OCI-M2 (cell line): ENCODE measurements around the gene TMEM109.
A peak's percentile ranks its signal among the peaks of the same experiment; 100 is the strongest.

Experiments used
- DNase-seq: peaks from one replicate; lab custom pipeline; 2025; ENCODE audit not compliant: unreplicated experiment; lab: John Stamatoyannopoulos, UW

The TMEM109 gene, protein sequence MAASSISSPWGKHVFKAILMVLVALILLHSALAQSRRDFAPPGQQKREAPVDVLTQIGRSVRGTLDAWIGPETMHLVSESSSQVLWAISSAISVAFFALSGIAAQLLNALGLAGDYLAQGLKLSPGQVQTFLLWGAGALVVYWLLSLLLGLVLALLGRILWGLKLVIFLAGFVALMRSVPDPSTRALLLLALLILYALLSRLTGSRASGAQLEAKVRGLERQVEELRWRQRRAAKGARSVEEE

DNA sequence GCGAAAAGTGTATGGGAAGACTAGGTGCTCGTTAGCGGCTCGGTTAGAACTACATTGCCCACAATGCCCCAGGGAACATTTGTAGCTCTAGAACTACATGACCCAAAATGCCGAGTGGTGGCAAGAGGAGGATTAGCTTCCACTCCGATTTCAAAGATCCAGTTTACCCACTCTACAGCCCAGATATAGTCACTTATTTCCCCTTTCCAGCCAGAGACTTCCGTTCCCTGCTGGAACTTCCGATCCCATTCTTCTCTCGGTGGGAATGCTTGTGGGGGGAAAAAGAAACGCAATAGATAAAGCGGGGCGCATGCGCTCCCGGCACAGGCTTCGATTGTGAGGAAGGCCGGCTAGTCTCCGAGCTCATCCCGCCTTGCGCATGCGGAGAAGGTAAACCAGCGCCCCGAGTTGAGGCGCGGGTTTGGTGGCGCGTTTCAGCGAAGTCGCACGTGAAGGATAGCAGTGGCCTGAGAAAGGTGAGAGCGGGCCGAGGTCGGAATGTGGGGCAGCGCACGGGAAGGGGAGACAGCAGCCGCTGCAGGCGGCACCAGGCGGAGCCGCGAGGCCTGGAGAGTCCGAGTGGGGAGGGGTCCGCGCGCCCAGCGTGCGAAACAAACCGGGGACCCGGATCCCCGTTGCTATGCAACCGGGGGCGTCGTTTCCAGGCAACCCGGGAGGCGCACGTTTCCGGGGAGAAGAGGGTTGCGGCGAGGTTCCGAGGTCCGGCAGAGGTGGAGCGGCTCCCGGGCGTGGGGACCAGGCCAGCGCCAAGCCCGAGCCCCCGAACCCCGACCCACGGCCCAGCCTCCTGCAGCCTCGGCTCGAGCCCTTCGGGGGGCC is at the start of gene TMEM109:
TSS of gene TMEM109 (plus strand) at position 366 of the 840 bp plus-strand sequence. CDS start 5,536 bp downstream, outside the sequence.
- DNase-seq = peak; percentile 52

DNA sequence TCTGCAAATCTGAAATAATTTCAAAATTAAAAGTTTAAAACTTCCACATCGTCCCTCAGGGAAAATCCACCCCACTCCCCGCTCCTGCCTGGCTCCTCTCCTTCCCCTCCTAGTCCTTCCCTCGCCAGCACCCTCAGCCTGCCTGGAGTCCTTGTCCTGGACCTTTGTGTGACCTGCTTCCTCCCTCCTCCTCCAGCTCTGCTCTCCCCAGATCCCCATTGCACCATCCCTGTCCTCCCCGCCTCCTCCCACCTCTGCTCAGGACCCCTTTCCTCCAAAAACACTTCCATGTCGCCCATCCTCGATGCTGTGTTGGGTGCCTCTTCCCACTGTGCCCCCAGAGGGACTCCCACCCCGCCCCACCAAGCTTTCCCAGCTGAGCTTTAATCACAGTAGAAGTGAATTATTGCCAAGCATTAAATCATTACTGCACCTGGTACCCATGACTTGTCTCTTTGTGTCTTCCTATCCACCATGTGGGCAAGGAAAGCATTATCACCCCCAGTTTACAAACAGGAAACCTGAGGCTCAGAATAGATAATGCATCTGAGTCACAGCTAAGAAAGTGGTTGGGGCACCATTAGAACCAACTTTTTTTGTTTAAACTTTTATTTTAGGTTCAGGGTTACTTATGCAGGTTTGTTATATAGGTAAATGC is 49.0 kb upstream of the TMEM109 start:
- no peak for DNase-seq

DNA sequence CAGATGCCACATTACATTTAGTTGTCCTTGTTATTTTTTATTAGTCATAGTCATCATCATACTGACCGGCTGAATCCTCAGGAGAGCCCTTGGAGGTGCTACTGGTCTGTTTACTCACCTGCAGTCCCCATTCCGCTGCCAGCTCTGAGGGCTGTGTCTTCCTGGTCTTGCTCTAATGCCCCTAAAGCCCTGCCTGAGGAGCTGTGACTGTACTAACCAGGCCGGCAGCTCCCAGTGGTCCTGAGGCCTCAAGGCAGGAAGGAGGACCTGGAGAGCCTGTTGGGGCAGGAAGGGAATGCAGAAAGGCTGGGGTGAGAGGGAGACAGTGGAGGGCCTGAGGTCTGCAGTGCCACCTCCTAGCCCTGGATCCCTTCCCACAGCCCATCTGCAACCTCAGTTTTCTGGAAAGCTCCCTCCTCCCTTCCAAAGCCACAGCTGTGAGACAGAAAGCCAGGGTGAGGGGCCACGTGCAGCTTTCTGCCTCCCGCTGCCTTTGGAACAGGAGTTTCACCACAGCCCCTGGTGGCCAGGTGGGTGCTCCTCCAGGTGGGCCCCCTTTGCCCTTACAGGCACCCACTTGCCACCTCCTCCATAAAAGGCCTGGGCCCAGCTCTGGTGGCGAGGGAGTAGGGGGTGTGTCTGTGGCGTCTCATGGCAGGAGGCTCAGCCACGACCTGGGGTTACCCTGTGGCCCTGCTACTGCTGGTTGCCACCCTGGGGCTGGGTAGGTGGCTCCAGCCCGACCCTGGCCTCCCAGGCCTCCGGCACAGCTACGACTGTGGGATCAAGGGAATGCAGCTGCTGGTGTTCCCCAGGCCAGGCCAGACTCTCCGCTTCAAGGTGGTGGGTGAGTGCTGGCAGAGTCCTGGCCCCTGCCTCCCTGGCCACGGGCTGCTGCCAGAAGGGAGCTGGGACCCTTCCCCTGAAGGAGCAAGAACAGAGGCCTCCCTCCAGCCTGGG is 46.8 kb upstream of the TMEM109 start, which contains the start of gene ZP1:
TSS of gene ZP1 (plus strand) at position 632 of the 960 bp plus-strand sequence. CDS start at position 652, 20 bp downstream.
- no peak for DNase-seq

DNA sequence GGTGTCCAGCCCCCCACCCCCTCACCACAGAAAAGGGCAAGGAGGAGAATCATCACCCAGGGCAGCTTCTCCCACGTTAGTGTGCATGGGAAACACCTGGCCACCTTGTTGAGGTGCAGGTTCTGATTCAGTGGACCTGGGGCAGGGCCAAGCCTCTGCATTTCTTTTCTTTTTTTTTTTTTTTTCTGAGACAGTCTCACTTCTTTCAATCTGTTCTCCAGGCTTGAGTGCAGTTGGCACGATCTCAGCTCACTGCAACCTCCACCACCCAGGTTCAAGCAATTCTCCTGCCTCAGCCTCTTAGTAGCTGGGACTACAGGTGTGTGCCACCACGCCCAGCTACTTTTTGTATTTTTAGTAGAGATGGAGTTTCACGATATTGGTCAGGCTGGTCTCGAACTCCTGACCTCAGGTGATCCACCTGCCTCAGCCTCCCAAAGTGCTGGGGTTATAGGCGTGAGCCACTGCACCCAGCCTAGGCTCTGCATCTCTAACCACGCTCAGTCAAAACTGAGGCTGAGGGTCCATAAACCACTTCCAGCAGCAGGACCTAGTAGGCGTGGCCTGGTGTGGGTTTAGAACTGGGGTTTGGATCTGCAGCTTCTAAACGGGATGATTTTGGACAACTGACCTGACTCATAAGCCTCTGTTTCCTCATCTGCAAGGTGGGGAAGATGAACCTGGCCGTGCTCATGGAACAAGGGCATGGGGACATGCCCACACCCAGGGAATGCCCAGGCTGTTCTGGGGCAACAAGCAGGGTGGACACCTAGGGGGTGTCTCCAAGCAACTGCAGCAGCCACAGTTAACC is 45.9 kb upstream of the TMEM109 start:
- no peak for DNase-seq

DNA sequence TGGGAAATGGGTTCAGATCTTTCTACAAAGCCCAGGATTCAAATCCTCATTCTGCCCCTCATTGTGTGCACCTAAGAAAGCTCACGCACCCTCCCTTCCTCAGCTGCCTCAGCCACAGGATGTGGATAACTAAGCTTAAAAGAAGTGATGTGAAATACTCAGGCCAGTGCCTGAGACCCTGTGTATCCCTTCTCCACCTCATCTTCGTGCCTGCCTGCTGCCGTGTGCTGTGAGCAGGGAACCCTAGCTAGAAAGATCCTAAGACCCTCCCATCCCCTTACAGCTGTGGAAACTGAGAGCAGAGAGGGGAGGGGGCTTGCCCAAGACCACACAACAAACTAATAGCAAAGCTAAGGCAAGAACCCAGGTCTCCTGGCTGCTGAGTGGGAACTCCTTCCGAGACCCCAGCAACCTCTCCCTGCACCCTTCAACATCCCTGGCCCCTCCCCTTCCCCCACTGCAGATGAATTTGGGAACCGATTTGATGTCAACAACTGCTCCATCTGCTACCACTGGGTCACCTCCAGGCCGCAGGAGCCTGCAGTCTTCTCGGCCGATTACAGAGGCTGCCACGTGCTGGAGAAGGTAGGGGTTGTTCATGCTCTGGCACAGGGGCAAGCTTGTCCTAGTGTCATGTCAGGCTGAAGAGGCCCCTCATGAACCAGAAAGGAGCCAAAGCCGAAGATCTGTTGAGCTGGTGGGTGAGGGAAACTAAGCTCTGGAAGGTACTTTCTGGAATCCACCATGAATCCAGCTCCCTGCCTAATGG is 45.1 kb upstream of the TMEM109 start:
- no peak for DNase-seq

DNA sequence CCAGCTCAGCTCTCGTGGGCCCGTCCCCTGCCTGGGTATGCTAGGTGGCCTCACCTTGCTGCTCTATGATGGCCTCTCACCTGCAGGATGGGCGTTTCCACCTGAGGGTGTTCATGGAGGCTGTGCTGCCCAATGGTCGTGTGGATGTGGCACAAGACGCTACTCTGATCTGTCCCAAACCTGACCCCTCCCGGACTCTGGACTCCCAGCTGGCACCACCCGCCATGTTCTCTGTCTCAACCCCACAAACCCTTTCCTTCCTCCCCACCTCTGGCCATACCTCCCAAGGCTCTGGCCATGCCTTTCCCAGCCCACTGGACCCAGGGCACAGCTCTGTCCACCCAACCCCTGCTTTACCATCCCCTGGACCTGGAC is 44.5 kb upstream of the TMEM109 start:
- no peak for DNase-seq

DNA sequence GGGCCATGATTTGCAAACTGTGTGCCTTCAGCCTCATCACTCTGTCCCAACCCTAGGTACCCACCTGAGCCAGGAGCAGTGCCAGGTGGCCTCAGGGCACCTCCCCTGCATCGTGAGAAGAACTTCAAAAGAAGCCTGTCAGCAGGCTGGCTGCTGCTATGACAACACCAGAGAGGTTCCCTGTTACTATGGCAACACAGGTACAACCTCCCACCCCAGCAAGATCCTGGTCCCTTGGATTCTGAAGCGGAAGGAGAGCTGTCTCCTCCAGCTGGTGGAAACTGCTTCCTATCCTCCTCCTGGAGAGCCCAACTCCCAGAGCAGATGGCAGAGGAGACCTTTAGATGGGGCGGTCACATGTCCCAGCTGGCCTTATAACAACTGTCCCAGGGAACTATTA is 43.7 kb upstream of the TMEM109 start:
- DNase-seq = no peak

DNA sequence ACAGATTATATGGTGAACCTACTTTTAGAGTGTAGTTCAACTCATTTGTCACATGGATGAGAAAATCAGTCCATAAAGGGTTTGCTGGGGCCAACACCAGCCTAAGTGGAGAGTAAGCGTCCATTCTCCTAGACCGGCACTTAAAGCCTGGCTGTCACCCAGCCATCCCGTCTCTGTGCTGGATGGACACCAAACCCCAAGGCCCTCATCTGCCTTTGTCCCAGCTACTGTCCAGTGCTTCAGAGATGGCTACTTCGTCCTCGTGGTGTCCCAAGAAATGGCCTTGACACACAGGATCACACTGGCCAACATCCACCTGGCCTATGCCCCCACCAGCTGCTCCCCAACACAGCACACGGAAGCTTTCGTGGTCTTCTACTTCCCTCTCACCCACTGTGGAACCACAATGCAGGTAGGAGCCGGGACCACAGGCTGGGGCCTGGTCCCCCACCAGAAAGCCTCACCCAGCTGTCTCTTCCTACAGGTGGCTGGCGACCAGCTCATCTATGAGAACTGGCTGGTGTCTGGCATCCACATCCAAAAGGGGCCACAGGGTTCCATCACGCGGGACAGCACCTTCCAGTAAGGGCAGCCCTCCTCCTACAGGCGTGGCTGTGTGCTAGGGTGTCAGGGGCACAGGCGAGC is 43.1 kb upstream of the TMEM109 start:
- DNase-seq = no peak

DNA sequence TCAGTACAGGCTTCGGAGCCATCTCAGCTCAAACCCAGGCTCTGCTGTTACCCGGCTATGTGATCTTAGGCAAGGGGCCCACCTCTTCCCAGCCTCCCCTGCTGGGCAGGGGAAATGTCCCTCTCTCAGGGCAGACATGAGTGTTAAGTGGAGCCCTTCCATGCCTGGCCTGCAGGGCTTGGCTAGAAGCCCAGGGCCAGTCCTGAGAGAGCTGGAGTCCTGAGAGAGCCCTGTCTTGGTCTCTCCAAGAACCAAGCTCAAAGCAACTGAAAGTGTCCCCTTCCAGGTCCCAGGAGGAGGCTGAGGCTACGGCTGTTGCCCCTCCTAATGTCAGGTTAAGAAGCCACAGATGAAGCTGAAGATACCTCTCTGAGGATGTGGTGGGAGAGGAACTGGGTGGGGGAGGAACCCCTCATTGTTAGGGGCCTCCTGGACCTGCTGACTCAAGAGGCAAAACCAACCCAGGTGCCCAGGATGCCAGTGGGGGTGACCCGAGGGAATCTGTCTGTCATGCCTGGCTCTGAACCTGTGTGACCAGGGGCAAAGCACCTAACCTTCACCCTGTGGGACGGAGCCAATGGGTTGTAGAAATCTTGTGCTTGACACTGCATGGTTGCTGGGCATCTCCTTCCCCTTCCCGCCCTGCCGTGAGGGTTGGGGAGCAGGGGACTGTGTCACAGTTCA is 42.4 kb upstream of the TMEM109 start:
- DNase-seq = no peak

DNA sequence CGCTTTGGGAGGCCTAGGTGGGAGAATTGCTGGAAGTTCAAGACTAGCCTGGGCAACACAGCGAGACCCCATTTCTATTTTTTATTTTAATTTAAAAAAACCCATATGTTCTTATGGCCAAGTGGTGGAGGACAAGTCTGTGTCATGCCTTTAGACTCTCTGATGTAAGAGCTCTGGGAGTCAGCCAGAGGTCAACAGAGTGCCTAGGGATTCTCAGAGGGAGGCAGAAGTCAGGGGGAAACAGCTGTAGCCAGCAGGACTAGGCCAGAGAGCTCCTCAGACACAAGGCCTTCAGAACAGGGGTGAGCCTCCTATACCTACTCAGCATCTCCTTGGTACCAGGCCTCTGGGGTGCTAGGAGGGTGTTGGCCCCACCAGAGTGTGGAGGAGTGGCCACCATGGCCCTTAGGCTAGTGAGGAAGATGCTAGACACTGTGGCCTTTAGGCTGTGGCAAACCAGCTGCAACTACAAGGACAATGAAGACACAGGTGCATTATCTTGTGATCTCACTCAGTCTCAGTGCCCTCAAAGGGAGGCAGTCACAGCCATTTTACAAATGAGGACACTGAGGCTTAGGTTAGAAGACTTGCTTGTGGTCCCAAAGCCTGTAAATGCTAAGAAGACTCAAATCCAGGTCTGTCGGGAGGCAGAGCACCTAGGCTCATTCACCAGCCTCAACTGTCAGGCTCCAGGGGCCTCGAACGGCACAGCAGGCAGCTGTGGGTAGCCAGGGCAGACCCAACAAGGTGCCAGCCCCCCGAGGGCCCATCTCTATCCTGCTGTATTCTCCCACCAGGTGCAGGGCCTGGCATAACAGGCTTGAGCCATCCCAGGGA is 41.6 kb upstream of the TMEM109 start:
- no peak for DNase-seq

DNA sequence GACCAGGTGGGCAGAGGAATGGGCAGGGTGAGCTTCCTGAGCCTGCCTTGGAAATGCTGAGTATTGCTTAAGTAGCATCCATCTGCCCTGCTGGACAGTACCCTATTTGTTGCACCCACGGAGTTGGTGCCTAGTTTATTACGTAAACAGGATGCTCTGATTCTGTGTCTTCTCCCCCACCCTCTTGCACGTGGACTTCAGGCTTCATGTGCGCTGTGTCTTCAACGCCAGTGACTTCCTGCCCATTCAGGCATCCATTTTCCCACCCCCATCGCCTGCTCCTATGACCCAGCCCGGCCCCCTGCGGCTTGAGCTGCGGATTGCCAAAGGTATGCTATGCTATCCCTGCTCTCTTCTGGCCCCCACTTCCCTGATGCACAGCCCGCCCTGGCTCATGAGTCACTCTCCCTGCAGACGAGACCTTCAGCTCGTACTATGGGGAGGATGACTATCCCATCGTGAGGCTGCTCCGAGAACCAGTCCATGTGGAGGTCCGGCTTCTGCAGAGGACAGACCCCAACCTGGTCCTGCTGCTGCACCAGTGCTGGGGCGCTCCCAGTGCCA is 40.9 kb upstream of the TMEM109 start:
- no peak for DNase-seq

DNA sequence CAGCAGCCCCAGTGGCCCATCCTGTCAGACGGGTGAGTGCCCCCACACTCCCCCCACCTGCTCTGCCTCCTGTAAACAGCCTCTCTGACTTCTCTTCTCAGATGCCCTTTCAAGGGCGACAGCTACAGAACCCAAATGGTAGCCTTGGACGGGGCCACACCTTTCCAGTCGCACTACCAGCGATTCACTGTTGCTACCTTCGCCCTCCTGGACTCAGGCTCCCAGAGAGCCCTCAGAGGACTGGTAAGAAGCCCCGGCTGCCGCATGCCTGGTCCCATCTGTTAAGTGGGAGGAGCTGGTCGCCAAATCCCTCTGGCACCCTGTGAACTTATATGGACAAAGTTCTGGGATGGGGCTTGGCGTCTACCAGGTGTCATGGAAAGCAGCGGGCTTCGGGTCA is 40.4 kb upstream of the TMEM109 start:
- DNase-seq = no peak

DNA sequence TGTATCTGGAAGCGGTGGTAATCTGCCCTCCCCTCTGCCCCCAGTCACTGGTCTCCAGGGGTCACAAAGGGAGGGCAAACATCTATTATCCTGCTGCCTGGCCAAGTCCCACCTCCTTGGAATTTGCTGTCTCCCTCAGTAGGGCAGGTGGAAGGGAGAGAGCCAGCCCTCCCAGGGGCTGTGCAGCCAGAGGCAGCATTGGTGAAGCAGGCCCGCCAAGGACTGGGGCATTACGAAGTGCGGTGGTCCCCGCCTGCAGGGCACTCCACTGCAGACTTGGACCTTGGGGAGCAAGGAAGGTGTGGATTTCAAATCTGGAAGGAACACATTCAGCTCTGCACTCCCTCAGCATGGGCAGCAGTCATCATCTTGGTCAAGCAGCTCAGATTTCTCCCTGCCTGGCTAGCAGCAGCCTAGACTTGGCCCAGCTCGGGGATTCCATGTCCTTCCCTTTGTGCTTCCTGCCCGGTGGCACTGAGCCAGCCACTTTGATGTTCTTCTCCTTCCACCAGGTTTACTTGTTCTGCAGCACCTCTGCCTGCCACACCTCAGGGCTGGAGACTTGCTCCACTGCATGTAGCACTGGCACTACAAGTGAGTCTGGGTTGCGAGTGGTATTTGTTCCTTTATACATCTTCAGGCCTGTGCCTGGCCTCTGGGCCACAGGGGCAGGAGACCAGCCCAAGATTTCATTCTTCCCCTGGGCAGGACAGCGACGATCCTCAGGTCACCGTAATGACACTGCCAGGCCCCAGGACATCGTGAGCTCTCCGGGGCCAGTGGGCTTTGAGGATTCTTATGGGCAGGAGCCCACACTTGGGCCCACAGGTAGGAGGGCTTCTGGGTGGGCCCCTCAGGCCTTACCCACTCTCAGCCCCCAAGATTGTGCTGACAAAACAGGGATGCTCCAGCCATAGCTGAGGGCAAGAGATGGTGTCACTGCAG is 39.3 kb upstream of the TMEM109 start:
- no peak for DNase-seq

DNA sequence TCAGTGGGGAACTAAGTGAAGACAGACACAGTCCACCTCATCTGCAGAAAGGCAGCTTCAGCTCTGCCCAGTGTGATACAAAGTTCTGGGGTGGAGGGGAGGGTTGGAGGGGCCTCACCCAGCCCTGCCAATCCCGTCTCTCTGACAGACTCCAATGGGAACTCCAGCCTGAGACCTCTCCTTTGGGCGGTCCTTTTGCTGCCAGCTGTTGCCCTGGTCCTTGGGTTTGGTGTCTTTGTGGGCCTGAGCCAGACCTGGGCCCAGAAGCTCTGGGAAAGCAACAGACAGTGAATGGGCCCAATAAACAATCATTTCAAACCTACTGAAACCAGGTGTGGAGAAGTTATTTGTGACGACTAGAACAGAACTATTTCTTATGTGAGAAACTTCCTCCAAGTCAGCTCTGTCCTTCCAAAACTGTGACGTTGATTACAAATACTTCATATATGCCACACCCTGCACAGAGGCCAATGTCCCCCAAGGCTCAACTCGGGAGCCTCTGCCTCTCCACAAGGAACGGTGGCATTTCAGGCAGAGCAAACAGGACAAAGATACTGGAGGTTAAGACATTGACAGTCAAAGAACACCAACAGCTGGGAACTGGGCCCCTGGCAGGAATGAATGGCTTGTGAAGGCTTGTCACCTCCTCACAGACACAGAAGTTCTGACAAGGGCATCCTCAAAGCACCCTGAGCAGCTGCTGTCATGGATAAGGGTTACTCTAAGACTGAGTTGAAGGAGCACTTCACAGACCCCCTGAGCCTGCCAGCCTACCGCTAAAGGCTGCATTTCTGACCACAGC is 38.4 kb upstream of the TMEM109 start:
- no peak for DNase-seq

DNA sequence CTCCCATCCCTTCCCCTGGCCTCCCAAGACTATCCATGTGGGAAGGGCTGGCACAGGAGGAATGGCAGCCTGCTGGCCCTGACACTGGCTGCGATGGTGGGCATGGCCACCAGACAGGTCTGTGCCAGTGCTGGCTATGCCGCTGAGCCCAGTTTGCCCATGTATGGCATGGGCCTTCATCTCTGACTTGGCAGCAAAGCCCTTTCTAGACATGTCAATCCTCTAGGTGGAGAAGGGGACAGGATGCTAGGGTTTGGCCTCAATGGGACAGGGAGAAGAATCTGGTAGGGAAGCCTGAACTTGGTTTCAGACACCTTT is 37.8 kb upstream of the TMEM109 start:
- DNase-seq = no peak
